Endodermal cell (in vitro differentiated cells): ENCODE data around the gene PTPA. TPM values are rescaled to one million over a fixed set of nuclear protein-coding genes. Genes with fewer than 3 reads are reported as not detected.

Source experiments
- DNase-seq: peaks from one replicate; pipeline ENCODE4 v3.0.0-alpha.2; 2017
- H3K27ac ChIP-seq: 2 replicates; pipeline ENCODE4 v1.5.1; 2013; ENCODE audit warnings: mild to moderate bottlenecking, low read depth, low read length, moderate library complexity
- H3K27me3 ChIP-seq: 2 replicates; pipeline ENCODE4 v1.6.1; 2013; ENCODE audit warnings: mild to moderate bottlenecking, low read length, moderate library complexity; ENCODE audit not compliant: insufficient read depth, control insufficient read depth, poor library complexity, severe bottlenecking
- H3K36me3 ChIP-seq: 2 replicates; pipeline ENCODE4 v1.7.0; 2013; ENCODE audit warnings: mild to moderate bottlenecking, low read length, moderate library complexity; ENCODE audit not compliant: control insufficient read depth, insufficient read depth
- H3K4me1 ChIP-seq: one replicate; pipeline ENCODE4 v1.7.0; 2013; ENCODE audit warnings: low read length; ENCODE audit not compliant: control insufficient read depth, insufficient read depth
- H3K4me3 ChIP-seq: 2 replicates; pipeline ENCODE4 v1.5.1; 2013; ENCODE audit warnings: mild to moderate bottlenecking, low read length, moderate library complexity
- H3K9ac ChIP-seq: 2 replicates; pipeline ENCODE4 v1.6.1; 2013; ENCODE audit warnings: mild to moderate bottlenecking, low read length, moderate library complexity; ENCODE audit not compliant: poor library complexity, severe bottlenecking; ENCODE audit errors: extremely low read depth
- H3K9me3 ChIP-seq: 2 replicates; pipeline ENCODE4 v1.6.1; 2013; ENCODE audit warnings: mild to moderate bottlenecking, low read length, moderate library complexity; ENCODE audit not compliant: control insufficient read depth
- H3K27ac Mint-ChIP-seq: 2 replicates; pipeline ENCODE4 v1.8.0; 2020; ENCODE audit warnings: mixed read lengths
- H3K27me3 Mint-ChIP-seq: 2 replicates; pipeline ENCODE4 v1.8.0; 2021; ENCODE audit warnings: mild to moderate bottlenecking, mixed read lengths; ENCODE audit not compliant: insufficient read depth
- H3K36me3 Mint-ChIP-seq: 2 replicates; pipeline ENCODE4 v1.8.0; 2020; ENCODE audit warnings: low read depth, mixed read lengths
- H3K4me1 Mint-ChIP-seq: 2 replicates; pipeline ENCODE4 v1.8.0; 2020; ENCODE audit warnings: mixed read lengths
- H3K4me3 Mint-ChIP-seq: 2 replicates; pipeline ENCODE4 v1.8.0; 2020; ENCODE audit warnings: mild to moderate bottlenecking, moderate library complexity, mixed read lengths
- H3K9me3 Mint-ChIP-seq: 2 replicates; pipeline ENCODE4 v1.8.0; 2020; ENCODE audit warnings: mild to moderate bottlenecking, mixed read lengths
- CTCF ChIP-seq: fragments of 200-600 bp; sonication (generic); conservative IDR thresholded peaks from 2 replicates; pipeline ENCODE4 v1.5.0; 2021; ENCODE audit warnings: antibody characterized with exemption, mild to moderate bottlenecking
- WGBS, 2 experiments: methylation state at CpG; one replicate each; pipeline versions ENCODE4 v1.1.5 to v1.1.7; 2013; ENCODE audit warnings: missing lambda C conversion rate in 2 of 2, mixed read lengths in 1 of 2; ENCODE audit not compliant: insufficient coverage in 1 of 2, insufficient read length in 1 of 2; 5-methylcytosine and 5-hydroxymethylcytosine counted together
- total RNA-seq, 2 donors: library from RNA; stranded (reverse); fragmentation: NEBNext Ultra II Directional in 1 of 2; extraction: Animal tissue kit (Norgen Biotek cat#: 25700) in 1 of 2; gene quantifications; 2 replicates in 1 of 2; 3 replicates in 1 of 2; pipeline ENCODE4 v1.2.1, GENCODE V29; 2021

PTPA gene
- total RNA-seq, 2 donors from 2014 or later: 134 to 139 TPM

DNA sequence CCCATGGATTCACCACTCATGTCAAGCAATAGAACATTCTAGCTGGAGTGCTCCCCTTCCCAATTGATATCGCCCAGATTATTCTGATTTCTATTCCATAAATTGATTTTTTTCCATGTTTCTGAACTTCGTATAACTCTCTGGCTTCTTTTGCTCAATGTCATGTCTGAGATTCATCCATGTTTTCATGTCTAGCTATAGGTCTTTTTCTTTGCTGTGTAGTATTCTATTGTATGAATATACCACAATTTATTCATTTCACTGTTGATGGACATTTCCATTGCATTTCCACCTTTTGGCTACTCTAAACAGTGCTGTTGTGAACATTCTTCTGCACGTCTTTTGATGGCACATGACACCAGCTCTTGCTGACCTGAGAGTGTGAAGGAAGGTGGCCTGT, 19.6 kb downstream of the PTPA start:
- Mint-ChIP-seq H3K9me3 (no peaks in the 10 kb centered on the region), H3K27me3 (no peaks in the 10 kb centered on the region), H3K36me3 (peaks cover 60% of the 10 kb centered on the region), H3K4me3 (no peak overlapping the region), H3K4me1 (peaks cover 15% of the 10 kb centered on the region), H3K27ac (no peak overlapping the region)
- no peak for TF ChIP-seq CTCF
- Histone ChIP-seq H3K4me1 (no peaks in the 10 kb centered on the region), H3K9ac (no peak overlapping the region), H3K27me3 (no peaks in the 10 kb centered on the region), H3K4me3 (no peak overlapping the region), H3K9me3 (no peaks in the 10 kb centered on the region), H3K27ac (no peak overlapping the region), H3K36me3 (peaks cover 62% of the 10 kb centered on the region)
- DNase-seq: no peak
- WGBS, 2 experiments: 50 to 64% methylated on average over 2 to 3 of the region's 3 CpGs

GRCh38 chr9:129131300-129132145, 20.3 kb downstream of the PTPA start:
- Histone ChIP-seq H3K27me3 (no peaks in the 10 kb centered on the region), H3K4me1 (no peaks in the 10 kb centered on the region), H3K9ac (no peak overlapping the region), H3K9me3 (no peaks in the 10 kb centered on the region), H3K4me3 (no peak overlapping the region), H3K27ac (no peak overlapping the region), H3K36me3 (peaks cover 67% of the 10 kb centered on the region)
- no peak overlapping the region for H3K27ac Mint-ChIP-seq
- DNase-seq: peak; percentile 95
- H3K9me3 Mint-ChIP-seq: no peaks in the 10 kb centered on the region
- H3K36me3 Mint-ChIP-seq: peaks cover 63% of the 10 kb centered on the region
- no peaks in the 10 kb centered on the region for H3K27me3 Mint-ChIP-seq
- TF ChIP-seq CTCF: peak; percentile 99
- 47 to 57% methylated on average over 9 to 13 of the region's 13 CpGs for WGBS, 2 experiments
- no peak overlapping the region for H3K4me3 Mint-ChIP-seq
- H3K4me1 Mint-ChIP-seq: peaks cover 11% of the 10 kb centered on the region

GRCh38 chr9:129133082-129133481, 21.9 kb downstream of the PTPA start:
- Mint-ChIP-seq H3K36me3 (peaks cover 68% of the 10 kb centered on the region), H3K4me3 (no peak overlapping the region), H3K27ac (no peak overlapping the region), H3K27me3 (no peaks in the 10 kb centered on the region), H3K4me1 (no peaks in the 10 kb centered on the region), H3K9me3 (no peaks in the 10 kb centered on the region)
- H3K9ac ChIP-seq: no peak overlapping the region
- no peaks in the 10 kb centered on the region for H3K4me1 ChIP-seq
- H3K27me3 ChIP-seq: no peaks in the 10 kb centered on the region
- no peak overlapping the region for H3K4me3 ChIP-seq
- 57 to 87% methylated on average over 2 to 4 of the region's 4 CpGs for WGBS, 2 experiments
- H3K27ac ChIP-seq: no peak overlapping the region
- peaks cover 70% of the 10 kb centered on the region for H3K36me3 ChIP-seq
- no peaks in the 10 kb centered on the region for H3K9me3 ChIP-seq
- TF ChIP-seq CTCF: no peak
- DNase-seq: no peak
